ENCODE results near the gene CCR7.

Gene CCR7

GRCh38 chr17:40517286-40517662 is 48.0 kb downstream of the CCR7 start:
- H3K9me3 ChIP-seq (ENCODE audit: control insufficient read depth, insufficient read depth, low read length), result no peaks in the 10 kb centered on the region
- H3K4me3 ChIP-seq (ENCODE audit: low read depth, low read length), result no peak overlapping the region
- no peak overlapping the region for H3K27ac ChIP-seq (ENCODE audit: low read depth, low read length)
- H3K36me3 ChIP-seq (ENCODE audit: control insufficient read depth, insufficient read depth, low read length), result no peaks in the 10 kb centered on the region
- H3K9ac ChIP-seq (ENCODE audit: low read depth, low read length), result no peak overlapping the region
- H3K4me1 ChIP-seq (ENCODE audit: control insufficient read depth, insufficient read depth, low read length), result peaks cover 7% of the 10 kb centered on the region; the same call in 1 of the 2 replicates
- no peaks in the 10 kb centered on the region for H3K27me3 ChIP-seq (ENCODE audit: control insufficient read depth, insufficient read depth, low read length)

GRCh38 chr17:40516581-40517285 is 48.5 kb downstream of the CCR7 start:
- Histone ChIP-seq H3K9ac (ENCODE audit: low read depth, low read length) (no peak overlapping the region), H3K4me1 (ENCODE audit: control insufficient read depth, insufficient read depth, low read length) (peaks cover 7% of the 10 kb centered on the region; the same call in 1 of the 2 replicates), H3K9me3 (ENCODE audit: control insufficient read depth, insufficient read depth, low read length) (no peaks in the 10 kb centered on the region), H3K27me3 (ENCODE audit: control insufficient read depth, insufficient read depth, low read length) (no peaks in the 10 kb centered on the region), H3K4me3 (ENCODE audit: low read depth, low read length) (no peak overlapping the region), H3K27ac (ENCODE audit: low read depth, low read length) (no peak overlapping the region), H3K36me3 (ENCODE audit: control insufficient read depth, insufficient read depth, low read length) (no peaks in the 10 kb centered on the region)

- Histone ChIP-seq H3K4me1 (ENCODE audit: control insufficient read depth, insufficient read depth, low read length) (peaks cover 7% of the 10 kb centered on the region; the same call in 1 of the 2 replicates), H3K27me3 (ENCODE audit: control insufficient read depth, insufficient read depth, low read length) (no peaks in the 10 kb centered on the region), H3K9me3 (ENCODE audit: control insufficient read depth, insufficient read depth, low read length) (no peaks in the 10 kb centered on the region), H3K27ac (ENCODE audit: low read depth, low read length) (no peak overlapping the region), H3K36me3 (ENCODE audit: control insufficient read depth, insufficient read depth, low read length) (no peaks in the 10 kb centered on the region), H3K4me3 (ENCODE audit: low read depth, low read length) (no peak overlapping the region), H3K9ac (ENCODE audit: low read depth, low read length) (no peak overlapping the region)
Observed at GRCh38 chr17:40515491-40516041, 49.7 kb downstream of the CCR7 start.

GRCh38 chr17:40515011-40515410 is 50.3 kb downstream of the CCR7 start:
- Histone ChIP-seq H3K4me1 (ENCODE audit: control insufficient read depth, insufficient read depth, low read length) (peaks cover 12% of the 10 kb centered on the region; the same call in 1 of the 2 replicates), H3K4me3 (ENCODE audit: low read depth, low read length) (no peak overlapping the region), H3K9me3 (ENCODE audit: control insufficient read depth, insufficient read depth, low read length) (no peaks in the 10 kb centered on the region), H3K36me3 (ENCODE audit: control insufficient read depth, insufficient read depth, low read length) (no peaks in the 10 kb centered on the region), H3K9ac (ENCODE audit: low read depth, low read length) (no peak overlapping the region), H3K27ac (ENCODE audit: low read depth, low read length) (no peak overlapping the region), H3K27me3 (ENCODE audit: control insufficient read depth, insufficient read depth, low read length) (no peaks in the 10 kb centered on the region)

- no peak overlapping the region for H3K27ac ChIP-seq (ENCODE audit: low read depth, low read length)
- H3K4me1 ChIP-seq (ENCODE audit: control insufficient read depth, insufficient read depth, low read length), result peaks cover 14% of the 10 kb centered on the region; the same call in 1 of the 2 replicates
- H3K4me3 ChIP-seq (ENCODE audit: low read depth, low read length), result no peak overlapping the region
- no peaks in the 10 kb centered on the region for H3K36me3 ChIP-seq (ENCODE audit: control insufficient read depth, insufficient read depth, low read length)
- H3K9ac ChIP-seq (ENCODE audit: low read depth, low read length), result no peak overlapping the region
- no peaks in the 10 kb centered on the region for H3K9me3 ChIP-seq (ENCODE audit: control insufficient read depth, insufficient read depth, low read length)
- no peaks in the 10 kb centered on the region for H3K27me3 ChIP-seq (ENCODE audit: control insufficient read depth, insufficient read depth, low read length)
Observed at GRCh38 chr17:40514013-40514875, 51.0 kb downstream of the CCR7 start.

- no peaks in the 10 kb centered on the region for H3K36me3 ChIP-seq (ENCODE audit: control insufficient read depth, insufficient read depth, low read length)
- H3K9ac ChIP-seq (ENCODE audit: low read depth, low read length), result no peak overlapping the region
- no peak overlapping the region for H3K27ac ChIP-seq (ENCODE audit: low read depth, low read length)
- H3K4me1 ChIP-seq (ENCODE audit: control insufficient read depth, insufficient read depth, low read length), result peaks cover 7% of the 10 kb centered on the region; the same call in 1 of the 2 replicates
- no peak overlapping the region for H3K4me3 ChIP-seq (ENCODE audit: low read depth, low read length)
- H3K9me3 ChIP-seq (ENCODE audit: control insufficient read depth, insufficient read depth, low read length), result no peaks in the 10 kb centered on the region
- no peaks in the 10 kb centered on the region for H3K27me3 ChIP-seq (ENCODE audit: control insufficient read depth, insufficient read depth, low read length)
Observed at GRCh38 chr17:40511667-40512220, 53.5 kb downstream of the CCR7 start.

GRCh38 chr17:40511136-40511535 is 54.1 kb downstream of the CCR7 start:
- H3K27me3 ChIP-seq (ENCODE audit: control insufficient read depth, insufficient read depth, low read length), result no peaks in the 10 kb centered on the region
- H3K9me3 ChIP-seq (ENCODE audit: control insufficient read depth, insufficient read depth, low read length), result no peaks in the 10 kb centered on the region
- H3K4me1 ChIP-seq (ENCODE audit: control insufficient read depth, insufficient read depth, low read length), result peaks cover 7% of the 10 kb centered on the region; the same call in 1 of the 2 replicates
- H3K4me3 ChIP-seq (ENCODE audit: low read depth, low read length), result no peak overlapping the region
- H3K27ac ChIP-seq (ENCODE audit: low read depth, low read length), result no peak overlapping the region
- H3K36me3 ChIP-seq (ENCODE audit: control insufficient read depth, insufficient read depth, low read length), result no peaks in the 10 kb centered on the region
- no peak overlapping the region for H3K9ac ChIP-seq (ENCODE audit: low read depth, low read length)

GRCh38 chr17:40510328-40510648 is 55.0 kb downstream of the CCR7 start:
- H3K9ac ChIP-seq (ENCODE audit: low read depth, low read length), result no peak overlapping the region
- H3K36me3 ChIP-seq (ENCODE audit: control insufficient read depth, insufficient read depth, low read length), result no peaks in the 10 kb centered on the region
- peaks cover 7% of the 10 kb centered on the region; the same call in 1 of the 2 replicates for H3K4me1 ChIP-seq (ENCODE audit: control insufficient read depth, insufficient read depth, low read length)
- H3K27me3 ChIP-seq (ENCODE audit: control insufficient read depth, insufficient read depth, low read length), result no peaks in the 10 kb centered on the region
- no peak overlapping the region for H3K4me3 ChIP-seq (ENCODE audit: low read depth, low read length)
- H3K9me3 ChIP-seq (ENCODE audit: control insufficient read depth, insufficient read depth, low read length), result no peaks in the 10 kb centered on the region
- peak overlapping the region; percentile 26 for H3K27ac ChIP-seq (ENCODE audit: low read depth, low read length)

GRCh38 chr17:40509626-40510327 is 55.5 kb downstream of the CCR7 start:
- no peak overlapping the region for H3K9ac ChIP-seq (ENCODE audit: low read depth, low read length)
- peaks cover 7% of the 10 kb centered on the region; the same call in 1 of the 2 replicates for H3K4me1 ChIP-seq (ENCODE audit: control insufficient read depth, insufficient read depth, low read length)
- no peak overlapping the region for H3K4me3 ChIP-seq (ENCODE audit: low read depth, low read length)
- peak overlapping the region; percentile 26 for H3K27ac ChIP-seq (ENCODE audit: low read depth, low read length)
- no peaks in the 10 kb centered on the region for H3K9me3 ChIP-seq (ENCODE audit: control insufficient read depth, insufficient read depth, low read length)
- H3K27me3 ChIP-seq (ENCODE audit: control insufficient read depth, insufficient read depth, low read length), result no peaks in the 10 kb centered on the region
- H3K36me3 ChIP-seq (ENCODE audit: control insufficient read depth, insufficient read depth, low read length), result no peaks in the 10 kb centered on the region

GRCh38 chr17:40506786-40507185 is 58.5 kb downstream of the CCR7 start:
- no peak overlapping the region for H3K9ac ChIP-seq (ENCODE audit: low read depth, low read length)
- H3K9me3 ChIP-seq (ENCODE audit: control insufficient read depth, insufficient read depth, low read length), result no peaks in the 10 kb centered on the region
- peaks cover 7% of the 10 kb centered on the region; the same call in 1 of the 2 replicates for H3K4me1 ChIP-seq (ENCODE audit: control insufficient read depth, insufficient read depth, low read length)
- H3K4me3 ChIP-seq (ENCODE audit: low read depth, low read length), result no peak overlapping the region
- H3K27me3 ChIP-seq (ENCODE audit: control insufficient read depth, insufficient read depth, low read length), result no peaks in the 10 kb centered on the region
- H3K27ac ChIP-seq (ENCODE audit: low read depth, low read length), result no peak overlapping the region
- H3K36me3 ChIP-seq (ENCODE audit: control insufficient read depth, insufficient read depth, low read length), result no peaks in the 10 kb centered on the region
